Measurements from ENCODE around the gene IHH.

IHH gene

GRCh38 chr2:219073413-219074129 lies 12.8 kb upstream of the IHH start:
- peak; percentile 54 for DNase-seq

GRCh38 chr2:219072741-219073250 lies 12.1 kb upstream of the IHH start:
- DNase-seq: no peak

- no peak for DNase-seq
Observed at GRCh38 chr2:219071131-219071816, 10.6 kb upstream of the IHH start.

GRCh38 chr2:219065484-219065883 lies 4.8 kb upstream of the IHH start:
- no peak for DNase-seq

GRCh38 chr2:219062081-219062480 lies 1.4 kb upstream of the IHH start:
- DNase-seq: no peak

- DNase-seq: peak; percentile 2
Observed at GRCh38 chr2:219059725-219060682, 717 bp downstream of the IHH start.

- DNase-seq: no peak
Observed at GRCh38 chr2:219059375-219059724, 1.4 kb downstream of the IHH start.

GRCh38 chr2:219058541-219059374 lies 2.0 kb downstream of the IHH start:
- peak; percentile 8 for DNase-seq

GRCh38 chr2:219057709-219058540 lies 2.8 kb downstream of the IHH start:
- peak; percentile 77 for DNase-seq

GRCh38 chr2:219056896-219057708 lies 3.6 kb downstream of the IHH start:
- DNase-seq: no peak

GRCh38 chr2:219056176-219056895 lies 4.4 kb downstream of the IHH start:
- DNase-seq: no peak

GRCh38 chr2:219054956-219055903 lies 5.5 kb downstream of the IHH start:
- no peak for DNase-seq

- no peak for DNase-seq
Observed at GRCh38 chr2:219049282-219049681, 11.4 kb downstream of the IHH start.

- no peak for DNase-seq
Observed at GRCh38 chr2:219045937-219046550, 14.7 kb downstream of the IHH start.

GRCh38 chr2:219042750-219043149 lies 18.0 kb downstream of the IHH start:
- no peak for DNase-seq

- DNase-seq: no peak
Observed at GRCh38 chr2:219042157-219042556, 18.6 kb downstream of the IHH start.

- DNase-seq: peak; percentile 77
Observed at GRCh38 chr2:219041252-219041651, 19.5 kb downstream of the IHH start, which contains the start of gene CFAP65. TSS of gene CFAP65 (minus strand) at chr2:219041516. CDS start at chr2:219039048, 2,468 bp downstream.

- no peak for DNase-seq
Observed at GRCh38 chr2:219038600-219038999, 22.1 kb downstream of the IHH start.
